Subcutaneous adipose tissue (tissue), 4 donors: ENCODE measurements around the gene VEZF1. TPM values are rescaled to one million over a fixed set of nuclear protein-coding genes. Genes with fewer than 3 reads are reported as not detected.

Experiments used
- CTCF ChIP-seq: fragments of 450-650 bp; IDR thresholded peaks from one replicate; pipeline ENCODE4 v1.5.1; 2016; ENCODE audit warnings: low read depth, mild to moderate bottlenecking, control low read depth, antibody characterized with exemption, moderate library complexity
- total RNA-seq, 4 donors: library from RNA; depleted of rRNA; stranded (reverse); fragments of >200 nt; gene quantifications; one replicate each; pipeline ENCODE4 v1.1.0, GENCODE V29; 2016

VEZF1 gene
- total RNA-seq, 4 donors from 2014 or later, result 35.0 to 66.8 (median 44.0) TPM

GRCh38 chr17:57966875-57967274 is 21.2 kb downstream of the VEZF1 start:
- no peak for TF ChIP-seq CTCF

GRCh38 chr17:57966246-57966645 is 21.8 kb downstream of the VEZF1 start:
- no peak for TF ChIP-seq CTCF

GRCh38 chr17:57965521-57966160 is 22.4 kb downstream of the VEZF1 start:
- TF ChIP-seq CTCF, result no peak

- TF ChIP-seq CTCF, result no peak
These were observed 24.9 kb downstream of the VEZF1 start for GRCh38 chr17:57963149-57963511.

GRCh38 chr17:57962279-57963148 is 25.5 kb downstream of the VEZF1 start:
- TF ChIP-seq CTCF, result no peak

- no peak for TF ChIP-seq CTCF
These were observed 28.1 kb downstream of the VEZF1 start for GRCh38 chr17:57959929-57960328.

GRCh38 chr17:57957886-57958285 is 30.2 kb downstream of the VEZF1 start:
- no peak for TF ChIP-seq CTCF
